Osteocyte (in vitro differentiated cells): ENCODE measurements around the gene SLC35G6. TPM values are rescaled to one million over a fixed set of nuclear protein-coding genes. Genes with fewer than 3 reads are reported as not detected.

Source experiments
- DNase-seq: peaks from one replicate; pipeline ENCODE4 v3.0.0; 2021; ENCODE audit warnings: mixed read lengths; ENCODE audit not compliant: unreplicated experiment; ENCODE audit errors: extremely low spot score
- H3K27ac Mint-ChIP-seq: one replicate; pipeline ENCODE4 v1.8.0; 2021; ENCODE audit warnings: mild to moderate bottlenecking, mixed read lengths; ENCODE audit not compliant: unreplicated experiment
- H3K27me3 Mint-ChIP-seq: one replicate; pipeline ENCODE4 v1.8.0; 2021; ENCODE audit warnings: mixed read lengths; ENCODE audit not compliant: unreplicated experiment
- H3K36me3 Mint-ChIP-seq: one replicate; pipeline ENCODE4 v1.8.0; 2021; ENCODE audit warnings: mixed read lengths; ENCODE audit not compliant: unreplicated experiment
- H3K4me1 Mint-ChIP-seq: one replicate; pipeline ENCODE4 v1.8.0; 2021; ENCODE audit warnings: mixed read lengths; ENCODE audit not compliant: unreplicated experiment
- H3K4me3 Mint-ChIP-seq: one replicate; pipeline ENCODE4 v1.8.0; 2021; ENCODE audit warnings: mild to moderate bottlenecking, moderate library complexity, mixed read lengths; ENCODE audit not compliant: unreplicated experiment
- H3K9me3 Mint-ChIP-seq: one replicate; pipeline ENCODE4 v1.8.0; 2021; ENCODE audit warnings: mixed read lengths; ENCODE audit not compliant: unreplicated experiment
- total RNA-seq: library from RNA; stranded (reverse); gene quantifications from 2 replicates; pipeline ENCODE4 v1.2.1, GENCODE V29; 2021
- TF ChIP-seq, protein P1 (sequence below): fragments of 200-600 bp; sonication (generic); IDR thresholded peaks from 2 replicates; pipeline ENCODE4 v1.5.0; 2021; ENCODE audit warnings: antibody characterized with exemption, mild to moderate bottlenecking, moderate library complexity

The SLC35G6 gene
- total RNA-seq, 1 donor from 2014 or later, result not detected

- H3K27me3 Mint-ChIP-seq, result no peaks in the 10 kb centered on the region
- peaks cover 4% of the 10 kb centered on the region for H3K36me3 Mint-ChIP-seq
- H3K4me1 Mint-ChIP-seq, result peaks cover 46% of the 10 kb centered on the region
- no peaks in the 10 kb centered on the region for H3K9me3 Mint-ChIP-seq
- no peak overlapping the region for H3K4me3 Mint-ChIP-seq
- TF ChIP-seq, protein P1, sequence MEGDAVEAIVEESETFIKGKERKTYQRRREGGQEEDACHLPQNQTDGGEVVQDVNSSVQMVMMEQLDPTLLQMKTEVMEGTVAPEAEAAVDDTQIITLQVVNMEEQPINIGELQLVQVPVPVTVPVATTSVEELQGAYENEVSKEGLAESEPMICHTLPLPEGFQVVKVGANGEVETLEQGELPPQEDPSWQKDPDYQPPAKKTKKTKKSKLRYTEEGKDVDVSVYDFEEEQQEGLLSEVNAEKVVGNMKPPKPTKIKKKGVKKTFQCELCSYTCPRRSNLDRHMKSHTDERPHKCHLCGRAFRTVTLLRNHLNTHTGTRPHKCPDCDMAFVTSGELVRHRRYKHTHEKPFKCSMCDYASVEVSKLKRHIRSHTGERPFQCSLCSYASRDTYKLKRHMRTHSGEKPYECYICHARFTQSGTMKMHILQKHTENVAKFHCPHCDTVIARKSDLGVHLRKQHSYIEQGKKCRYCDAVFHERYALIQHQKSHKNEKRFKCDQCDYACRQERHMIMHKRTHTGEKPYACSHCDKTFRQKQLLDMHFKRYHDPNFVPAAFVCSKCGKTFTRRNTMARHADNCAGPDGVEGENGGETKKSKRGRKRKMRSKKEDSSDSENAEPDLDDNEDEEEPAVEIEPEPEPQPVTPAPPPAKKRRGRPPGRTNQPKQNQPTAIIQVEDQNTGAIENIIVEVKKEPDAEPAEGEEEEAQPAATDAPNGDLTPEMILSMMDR, result no peak
- peak overlapping the region; percentile 92 for H3K27ac Mint-ChIP-seq
- DNase-seq, result no peak
Measured at GRCh38 chr17:7476494-7476893, 4.8 kb upstream of the SLC35G6 start.

DNA sequence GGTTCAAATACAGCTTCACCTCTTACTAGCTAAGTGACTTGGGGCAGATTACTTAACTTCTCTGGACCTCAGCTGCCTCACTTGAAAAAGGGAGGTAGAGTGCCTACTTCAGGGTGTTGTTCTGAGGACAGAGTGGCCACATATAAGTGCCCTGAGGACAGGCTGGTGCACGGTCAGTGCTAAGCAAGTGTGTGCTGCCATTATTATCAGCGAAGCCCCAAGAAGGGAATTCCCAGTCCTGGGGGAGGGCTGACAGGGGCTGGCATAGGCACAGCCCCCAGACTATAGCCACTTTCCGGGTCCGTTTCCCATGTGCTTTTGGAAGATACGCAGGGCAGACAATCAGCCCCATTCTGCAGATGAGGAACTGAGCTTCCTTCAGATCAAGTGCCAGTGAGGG, 4.3 kb upstream of the SLC35G6 start:
- DNase-seq, result no peak
- Mint-ChIP-seq H3K4me3 (peak overlapping the region; percentile 79), H3K27me3 (no peaks in the 10 kb centered on the region), H3K9me3 (no peaks in the 10 kb centered on the region), H3K27ac (peak overlapping the region; percentile 92), H3K4me1 (peaks cover 45% of the 10 kb centered on the region), H3K36me3 (peaks cover 4% of the 10 kb centered on the region)
- TF ChIP-seq, protein P1, result no peak

DNA sequence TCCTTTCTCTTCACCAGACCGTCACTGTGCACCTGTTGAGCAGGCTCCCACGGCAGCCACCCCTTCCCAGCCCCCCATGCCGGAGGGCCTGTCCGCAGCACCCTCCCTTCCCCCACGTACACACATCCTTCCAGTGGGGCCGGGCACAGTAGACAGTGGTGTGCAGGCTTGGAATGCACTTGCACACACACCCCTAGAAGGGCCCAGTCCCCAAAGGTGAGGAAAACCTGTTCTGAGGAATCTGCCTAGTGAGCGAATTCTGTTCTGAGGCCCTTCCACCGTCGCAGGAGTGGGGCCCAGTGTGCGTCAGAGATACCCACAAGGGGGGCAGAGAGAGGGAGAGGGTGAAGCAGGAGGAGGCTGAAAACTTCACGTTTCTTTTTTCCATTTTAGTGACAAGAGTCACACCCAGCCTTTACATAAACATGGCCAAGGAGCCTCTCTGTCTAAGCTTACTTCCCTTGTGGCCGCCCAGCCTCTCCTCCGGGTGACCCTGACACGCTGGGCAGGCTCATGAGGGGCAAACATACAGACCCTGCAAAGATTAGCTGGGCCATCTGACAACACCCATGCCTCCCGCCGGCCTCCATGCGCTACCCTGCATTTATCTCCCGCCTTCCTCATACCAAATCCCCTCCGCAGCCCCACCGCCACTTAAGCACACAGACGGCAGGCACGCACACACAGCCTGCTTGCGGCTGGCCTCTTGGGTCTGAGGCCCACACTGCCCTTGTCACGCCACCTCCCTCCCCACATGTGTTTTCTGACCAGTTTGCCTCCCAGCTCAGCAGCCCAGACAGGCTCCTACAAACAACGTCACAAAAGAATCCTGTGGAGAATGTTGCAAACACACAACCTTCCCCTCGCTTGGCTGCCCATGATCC, 3.6 kb upstream of the SLC35G6 start:
- peak overlapping the region; percentile 92 for H3K27ac Mint-ChIP-seq
- no peaks in the 10 kb centered on the region for H3K9me3 Mint-ChIP-seq
- H3K36me3 Mint-ChIP-seq, result peaks cover 4% of the 10 kb centered on the region
- peak overlapping the region; percentile 79 for H3K4me3 Mint-ChIP-seq
- DNase-seq, result no peak
- TF ChIP-seq, protein P1, result no peak
- no peaks in the 10 kb centered on the region for H3K27me3 Mint-ChIP-seq
- H3K4me1 Mint-ChIP-seq, result peaks cover 48% of the 10 kb centered on the region

GRCh38 chr17:7478276-7479212, 2.7 kb upstream of the SLC35G6 start:
- H3K36me3 Mint-ChIP-seq, result peaks cover 4% of the 10 kb centered on the region
- no peaks in the 10 kb centered on the region for H3K9me3 Mint-ChIP-seq
- no peaks in the 10 kb centered on the region for H3K27me3 Mint-ChIP-seq
- DNase-seq, result no peak
- H3K4me1 Mint-ChIP-seq, result peaks cover 57% of the 10 kb centered on the region
- H3K27ac Mint-ChIP-seq, result peak overlapping the region; percentile 92
- TF ChIP-seq, protein P1, result no peak
- H3K4me3 Mint-ChIP-seq, result peak overlapping the region; percentile 79
